NCI-H82 treated with DMSO at 0.1 percent for 48 hours (cell line): ENCODE data around the gene TMIGD3.
A peak's percentile ranks its signal among the peaks of the same experiment; 100 is the strongest.

Experiments used
- DNase-seq: peaks from one replicate; lab custom pipeline; 2025; ENCODE audit not compliant: unreplicated experiment; lab: John Stamatoyannopoulos, UW

Gene TMIGD3

GRCh38 chr1:111507411-111508201 lies 4.2 kb upstream of the TMIGD3 start:
- DNase-seq, result peak; percentile 58

- no peak for DNase-seq
Measured at GRCh38 chr1:111506561-111506960, 3.1 kb upstream of the TMIGD3 start.

- no peak for DNase-seq
Measured at GRCh38 chr1:111505641-111506119, 2.2 kb upstream of the TMIGD3 start.

- no peak for DNase-seq
Measured at GRCh38 chr1:111504097-111504496, 664 bp upstream of the TMIGD3 start.

GRCh38 chr1:111501645-111502044 lies 1.8 kb downstream of the TMIGD3 start:
- no peak for DNase-seq

GRCh38 chr1:111499026-111499785 lies 4.2 kb downstream of the TMIGD3 start:
- no peak for DNase-seq

GRCh38 chr1:111497592-111497991 lies 5.8 kb downstream of the TMIGD3 start:
- DNase-seq, result no peak

GRCh38 chr1:111496398-111496797 lies 7.0 kb downstream of the TMIGD3 start:
- DNase-seq, result no peak

GRCh38 chr1:111491070-111491469 lies 12.4 kb downstream of the TMIGD3 start:
- DNase-seq, result no peak

GRCh38 chr1:111490220-111490619 lies 13.2 kb downstream of the TMIGD3 start:
- no peak for DNase-seq

GRCh38 chr1:111489604-111490003 lies 13.8 kb downstream of the TMIGD3 start:
- DNase-seq, result no peak

- DNase-seq, result no peak
Measured at GRCh38 chr1:111488669-111489068, 14.8 kb downstream of the TMIGD3 start.

GRCh38 chr1:111487133-111487532 lies 16.3 kb downstream of the TMIGD3 start:
- DNase-seq, result no peak

- DNase-seq, result no peak
Measured at GRCh38 chr1:111486431-111486830, 17.0 kb downstream of the TMIGD3 start.

GRCh38 chr1:111484391-111485026 lies 18.9 kb downstream of the TMIGD3 start:
- no peak for DNase-seq

GRCh38 chr1:111483876-111484275 lies 19.6 kb downstream of the TMIGD3 start:
- DNase-seq, result no peak

GRCh38 chr1:111483166-111483565 lies 20.3 kb downstream of the TMIGD3 start:
- DNase-seq, result no peak

- DNase-seq, result no peak
Measured at GRCh38 chr1:111481387-111482221, 21.8 kb downstream of the TMIGD3 start.

GRCh38 chr1:111480674-111481073 lies 22.8 kb downstream of the TMIGD3 start:
- no peak for DNase-seq

GRCh38 chr1:111476761-111477309 lies 26.6 kb downstream of the TMIGD3 start:
- no peak for DNase-seq

- no peak for DNase-seq
Measured at GRCh38 chr1:111476214-111476613, 27.2 kb downstream of the TMIGD3 start.
